ENCODE data around the gene ABR. TPM values are rescaled to one million over a fixed set of nuclear protein-coding genes. Genes with fewer than 3 reads are reported as not detected.

Gene ABR
- total RNA-seq, 4 donors from 2014 or later = 286 to 1,099 (median 522) TPM

DNA sequence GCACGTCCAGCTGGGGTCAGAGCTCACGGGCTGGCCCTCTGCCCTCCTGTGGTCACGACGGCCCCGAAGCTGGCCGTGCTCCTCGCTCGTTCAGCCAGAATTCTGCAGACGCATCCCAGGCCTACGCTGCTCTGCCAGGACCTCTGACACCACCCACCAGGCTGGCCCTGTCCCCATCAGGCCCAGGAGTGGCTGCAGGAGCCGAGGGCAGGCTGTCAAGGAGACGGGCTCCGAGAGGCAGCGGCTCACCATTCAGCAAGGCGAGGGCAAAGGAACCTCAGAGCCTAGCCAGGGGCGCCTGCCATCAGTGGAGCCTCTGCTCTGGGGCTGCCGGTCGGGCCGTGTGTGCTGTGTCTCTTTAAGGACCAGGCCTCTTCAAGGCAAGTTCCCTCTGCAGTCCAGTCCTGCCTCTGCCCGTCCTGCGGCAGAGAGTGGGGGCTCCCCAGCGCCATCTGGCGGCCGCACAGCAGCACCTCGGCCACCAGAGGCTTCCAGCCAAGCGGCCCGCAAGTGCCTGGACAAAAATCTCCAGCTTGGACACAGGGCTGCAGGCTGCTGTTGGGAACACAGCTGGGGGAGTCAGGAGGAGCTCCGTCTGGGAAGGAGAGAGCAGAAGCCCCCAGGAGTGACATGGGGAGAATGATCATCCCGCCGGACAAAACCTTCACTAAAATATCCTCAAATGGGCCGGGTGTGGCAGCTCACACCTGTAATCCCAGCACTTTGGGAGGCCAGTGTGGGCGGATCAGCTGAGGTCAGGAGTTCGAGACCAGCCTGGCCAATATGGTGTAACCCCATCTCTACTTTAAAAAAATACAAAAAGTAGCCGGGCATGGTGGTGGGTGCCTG lies 7.4 kb upstream of the ABR start:
- TF ChIP-seq, protein P1, sequence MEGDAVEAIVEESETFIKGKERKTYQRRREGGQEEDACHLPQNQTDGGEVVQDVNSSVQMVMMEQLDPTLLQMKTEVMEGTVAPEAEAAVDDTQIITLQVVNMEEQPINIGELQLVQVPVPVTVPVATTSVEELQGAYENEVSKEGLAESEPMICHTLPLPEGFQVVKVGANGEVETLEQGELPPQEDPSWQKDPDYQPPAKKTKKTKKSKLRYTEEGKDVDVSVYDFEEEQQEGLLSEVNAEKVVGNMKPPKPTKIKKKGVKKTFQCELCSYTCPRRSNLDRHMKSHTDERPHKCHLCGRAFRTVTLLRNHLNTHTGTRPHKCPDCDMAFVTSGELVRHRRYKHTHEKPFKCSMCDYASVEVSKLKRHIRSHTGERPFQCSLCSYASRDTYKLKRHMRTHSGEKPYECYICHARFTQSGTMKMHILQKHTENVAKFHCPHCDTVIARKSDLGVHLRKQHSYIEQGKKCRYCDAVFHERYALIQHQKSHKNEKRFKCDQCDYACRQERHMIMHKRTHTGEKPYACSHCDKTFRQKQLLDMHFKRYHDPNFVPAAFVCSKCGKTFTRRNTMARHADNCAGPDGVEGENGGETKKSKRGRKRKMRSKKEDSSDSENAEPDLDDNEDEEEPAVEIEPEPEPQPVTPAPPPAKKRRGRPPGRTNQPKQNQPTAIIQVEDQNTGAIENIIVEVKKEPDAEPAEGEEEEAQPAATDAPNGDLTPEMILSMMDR (IDR thresholded peaks at IDR 0.05) = peak; percentile 94 to 99 (median 97)
- no peak for TF ChIP-seq POLR2AphosphoS5 (IDR thresholded peaks at IDR 0.05)
- peaks cover 0 to 41% (median 18%) of the 10 kb centered on the region in 4 donors for H3K4me1 ChIP-seq
- intact Hi-C loops (cut with DNase I; ENCODE audit: low total_unique reads) = loop anchor here (2.0 kb wide), 1 partner anchor 62 kb away; no protein-coding TSS in a partner anchor

DNA sequence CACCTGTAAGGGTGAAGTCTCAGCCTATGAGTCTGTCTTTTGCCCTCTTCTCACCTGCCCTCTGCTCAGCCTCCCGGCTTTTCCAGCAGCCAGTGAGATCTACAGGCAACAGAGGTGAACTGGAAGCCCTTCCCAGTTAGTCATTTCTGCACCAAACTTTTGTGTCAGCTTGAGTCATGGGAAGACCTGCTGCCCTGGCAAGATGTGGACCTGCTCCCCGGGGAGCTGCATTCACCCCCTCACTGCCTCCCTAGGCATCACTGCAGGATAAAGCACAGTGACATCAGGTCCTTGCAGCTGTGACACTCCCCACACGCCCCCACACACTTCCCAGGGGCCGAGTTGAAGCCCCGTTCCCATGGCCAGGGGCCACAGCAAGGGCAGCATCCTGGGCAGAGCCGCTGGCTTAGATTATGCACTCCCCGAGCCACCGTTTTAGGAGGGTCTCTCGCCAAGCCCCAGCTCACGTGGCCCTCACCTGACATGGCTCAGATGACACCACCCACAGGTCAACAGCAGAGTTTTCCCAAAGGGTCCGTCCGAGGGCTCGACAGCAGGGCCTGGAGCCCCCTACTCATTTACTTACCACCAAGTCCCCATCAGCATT lies 6.5 kb upstream of the ABR start:
- Histone ChIP-seq H3K36me3 (no peaks in the 10 kb centered on the region), H3K9me3 (no peaks in the 10 kb centered on the region), H3K4me3 (no peak overlapping the region), H3K27ac (peak overlapping the region; percentile 35 to 69 (median 56)), H3K27me3 (no peaks in the 10 kb centered on the region), H3K4me1 (peaks cover 0 to 41% (median 18%) of the 10 kb centered on the region in 4 donors)
- intact Hi-C loops (cut with DNase I; ENCODE audit: low total_unique reads) (loop anchor here (2.0 kb wide), 1 partner anchor 62 kb away; no protein-coding TSS in a partner anchor), in situ Hi-C loops (cut with MboI; ENCODE audit: low pct_ligation_motif_present in 1 of 4, low pct_unique_long_range_greater_than_20kb in 1 of 4, low sequenced_read_pairs in 3 of 4) (loop anchor here in 1 of 4 donors (10.0 kb wide), 1 partner anchor 62 kb away; no protein-coding TSS in a partner anchor)
- no peak for TF ChIP-seq EP300 (IDR thresholded peaks at IDR 0.05; ENCODE audit: low read depth)
- TF ChIP-seq POLR2A (IDR thresholded peaks at IDR 0.05) = no peak
- no peak for TF ChIP-seq POLR2AphosphoS5 (IDR thresholded peaks at IDR 0.05)
- TF ChIP-seq, protein P1 (IDR thresholded peaks at IDR 0.05) = no peak
- no peak for DNase-seq
- 78 to 100% methylated on average over 1 to 13 of the region's 13 CpGs for WGBS, 2 donors (ENCODE audit: low coverage in 1 of 2)

More for the DNA sequence above, 7.4 kb upstream of the ABR start:
- Histone ChIP-seq H3K4me3 (peak overlapping the region in 1 of 4 donors; percentile 10), H3K27ac (peak overlapping the region; percentile 35 to 69 (median 56)), H3K27me3 (no peaks in the 10 kb centered on the region), H3K9me3 (no peaks in the 10 kb centered on the region), H3K36me3 (no peaks in the 10 kb centered on the region)
- DNase-seq = peak; percentile 86
- 35% methylated on average over 33 of the region's 34 CpGs; no CpG with 5 or more reads in 1 of the 2 donors for WGBS, 2 donors (ENCODE audit: low coverage in 1 of 2)
- in situ Hi-C loops (cut with MboI; ENCODE audit: low pct_ligation_motif_present in 1 of 4, low pct_unique_long_range_greater_than_20kb in 1 of 4, low sequenced_read_pairs in 3 of 4) = loop anchor here in 1 of 4 donors (10.0 kb wide), 1 partner anchor 62 kb away; no protein-coding TSS in a partner anchor

DNA sequence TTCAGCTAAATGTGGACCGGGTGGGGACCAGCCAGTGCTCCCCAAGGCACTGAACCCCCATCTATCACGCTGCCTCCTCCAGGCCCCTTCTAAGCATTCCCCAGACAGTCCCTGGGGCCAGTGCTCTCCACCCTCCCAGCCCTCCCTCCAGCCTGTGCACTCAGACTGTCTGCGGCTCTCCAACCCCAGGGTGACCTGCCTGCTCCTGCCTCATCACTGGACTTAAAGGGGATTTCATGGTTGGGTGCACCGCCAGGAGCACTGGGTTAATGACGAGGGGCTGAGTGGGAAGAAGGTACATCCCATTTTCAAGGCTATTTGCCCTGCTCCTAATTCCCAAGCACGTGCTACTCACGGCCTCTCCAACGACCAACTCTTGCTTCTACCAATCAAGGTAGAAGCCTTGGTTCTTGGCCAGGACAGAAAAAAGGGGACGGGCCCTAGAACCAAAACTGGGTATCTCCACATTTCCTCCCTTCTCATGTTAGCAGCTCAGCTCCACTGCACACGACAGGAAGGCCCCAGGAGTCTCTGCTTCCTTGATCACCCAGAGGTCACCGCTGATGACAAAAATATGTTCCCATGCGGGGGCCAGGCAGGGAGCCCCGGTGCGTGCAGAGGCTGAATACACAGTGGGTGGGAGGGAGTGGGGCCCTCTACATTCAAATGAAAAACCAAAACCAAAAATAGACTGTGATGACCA lies 3.5 kb upstream of the ABR start:
- Histone ChIP-seq H3K36me3 (no peaks in the 10 kb centered on the region), H3K4me1 (peaks cover 10 to 44% (median 27%) of the 10 kb centered on the region in 4 donors), H3K9me3 (no peaks in the 10 kb centered on the region), H3K27me3 (no peaks in the 10 kb centered on the region), H3K27ac (no peak overlapping the region), H3K4me3 (no peak overlapping the region)
- TF ChIP-seq, protein P1 (IDR thresholded peaks at IDR 0.05) = no peak
- no peak for TF ChIP-seq POLR2A (IDR thresholded peaks at IDR 0.05)
- no peak for TF ChIP-seq POLR2AphosphoS5 (IDR thresholded peaks at IDR 0.05)
- intact Hi-C loops (cut with DNase I; ENCODE audit: low total_unique reads) = no loop called here
- DNase-seq = no peak
- in situ Hi-C loops (cut with MboI; ENCODE audit: low pct_ligation_motif_present in 1 of 4, low pct_unique_long_range_greater_than_20kb in 1 of 4, low sequenced_read_pairs in 3 of 4) = loop anchor here in 1 of 4 donors (10.0 kb wide), 1 partner anchor 59 kb away; no protein-coding TSS in a partner anchor
- WGBS, 2 donors (ENCODE audit: low coverage in 1 of 2) = 59 to 60% methylated on average over 3 to 14 of the region's 14 CpGs

DNA sequence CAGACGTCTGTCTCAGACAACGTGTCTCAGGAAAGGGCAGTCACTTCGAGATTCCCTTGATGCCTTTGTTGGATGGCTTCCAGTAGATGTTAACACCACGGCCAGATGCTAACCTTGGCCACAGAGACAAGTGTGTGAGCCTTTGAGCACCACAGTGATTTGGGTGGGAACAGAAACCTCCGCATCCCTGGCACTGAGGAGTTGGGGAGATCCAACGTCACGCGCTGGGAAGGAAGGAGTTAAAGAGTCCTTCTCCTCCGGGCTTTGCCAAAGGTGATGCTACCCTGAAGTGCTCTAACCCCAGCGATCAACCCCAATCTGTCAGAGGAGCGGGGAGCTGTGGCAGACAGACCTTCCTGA lies 3.0 kb upstream of the ABR start:
- TF ChIP-seq, protein P1 (IDR thresholded peaks at IDR 0.05) = no peak
- TF ChIP-seq POLR2A (IDR thresholded peaks at IDR 0.05) (no peak), EP300 (IDR thresholded peaks at IDR 0.05; ENCODE audit: low read depth) (no peak), POLR2AphosphoS5 (IDR thresholded peaks at IDR 0.05) (no peak)
- intact Hi-C loops (cut with DNase I; ENCODE audit: low total_unique reads) (no loop called here), in situ Hi-C loops (cut with MboI; ENCODE audit: low pct_ligation_motif_present in 1 of 4, low pct_unique_long_range_greater_than_20kb in 1 of 4, low sequenced_read_pairs in 3 of 4) (loop anchor here in 1 of 4 donors (10.0 kb wide), 1 partner anchor 58 kb away; no protein-coding TSS in a partner anchor)
- peaks cover 11 to 42% (median 25%) of the 10 kb centered on the region in 4 donors for H3K4me1 ChIP-seq
- no peaks in the 10 kb centered on the region for H3K27me3 ChIP-seq
- no peak overlapping the region for H3K27ac ChIP-seq
- DNase-seq = no peak
- H3K9me3 ChIP-seq = no peaks in the 10 kb centered on the region
- H3K4me3 ChIP-seq = no peak overlapping the region
- H3K36me3 ChIP-seq = no peaks in the 10 kb centered on the region
- WGBS, 2 donors (ENCODE audit: low coverage in 1 of 2) = 58 to 60% methylated on average over 9 to 11 of the region's 11 CpGs

Data from transverse colon (tissue), 4 donors.